Measurements from ENCODE around the gene ARSB.

ARSB gene

DNA sequence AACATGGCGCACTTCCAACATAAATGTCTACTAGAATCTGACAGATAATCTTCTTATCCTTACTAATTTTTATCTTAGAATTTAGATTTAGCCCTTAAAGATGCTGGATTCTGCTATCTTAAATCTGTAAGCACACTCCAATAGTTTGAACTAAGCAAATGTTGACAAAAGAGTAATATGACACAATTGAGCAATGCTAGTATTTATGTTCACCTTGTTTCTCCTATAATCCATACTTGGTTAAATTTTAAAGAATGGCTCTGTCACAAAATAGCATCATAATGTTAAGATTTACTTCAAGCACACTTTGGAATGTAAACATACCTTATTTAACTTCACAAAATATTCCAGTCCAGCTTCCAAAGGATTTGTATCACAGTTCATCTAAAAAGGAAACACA is 38.8 kb upstream of the ARSB start:
- TF ChIP-seq, protein P1, sequence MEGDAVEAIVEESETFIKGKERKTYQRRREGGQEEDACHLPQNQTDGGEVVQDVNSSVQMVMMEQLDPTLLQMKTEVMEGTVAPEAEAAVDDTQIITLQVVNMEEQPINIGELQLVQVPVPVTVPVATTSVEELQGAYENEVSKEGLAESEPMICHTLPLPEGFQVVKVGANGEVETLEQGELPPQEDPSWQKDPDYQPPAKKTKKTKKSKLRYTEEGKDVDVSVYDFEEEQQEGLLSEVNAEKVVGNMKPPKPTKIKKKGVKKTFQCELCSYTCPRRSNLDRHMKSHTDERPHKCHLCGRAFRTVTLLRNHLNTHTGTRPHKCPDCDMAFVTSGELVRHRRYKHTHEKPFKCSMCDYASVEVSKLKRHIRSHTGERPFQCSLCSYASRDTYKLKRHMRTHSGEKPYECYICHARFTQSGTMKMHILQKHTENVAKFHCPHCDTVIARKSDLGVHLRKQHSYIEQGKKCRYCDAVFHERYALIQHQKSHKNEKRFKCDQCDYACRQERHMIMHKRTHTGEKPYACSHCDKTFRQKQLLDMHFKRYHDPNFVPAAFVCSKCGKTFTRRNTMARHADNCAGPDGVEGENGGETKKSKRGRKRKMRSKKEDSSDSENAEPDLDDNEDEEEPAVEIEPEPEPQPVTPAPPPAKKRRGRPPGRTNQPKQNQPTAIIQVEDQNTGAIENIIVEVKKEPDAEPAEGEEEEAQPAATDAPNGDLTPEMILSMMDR (IDR thresholded peaks at IDR 0.05), result no peak
- TF ChIP-seq ZFX (IDR thresholded peaks at IDR 0.05; ENCODE audit: borderline replicate concordance), result no peak

DNA sequence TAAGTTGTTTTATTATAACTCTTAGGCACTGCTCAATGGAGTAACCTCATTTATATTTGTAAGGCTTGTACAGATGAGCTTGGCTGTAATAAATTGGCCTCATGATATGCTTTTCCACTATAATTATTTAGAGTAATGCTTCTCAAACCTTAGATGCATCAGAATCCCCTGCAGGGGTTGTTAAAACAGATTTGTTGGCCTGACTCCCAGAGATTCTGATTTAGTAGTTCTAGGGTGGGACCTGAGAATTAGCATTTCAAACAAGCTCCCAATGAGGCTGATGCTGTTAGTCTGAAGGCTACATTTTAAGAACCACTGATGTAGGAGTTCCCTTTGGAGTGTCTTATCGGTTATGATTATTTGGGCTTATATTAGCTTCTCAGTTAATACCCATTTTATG is 38.2 kb upstream of the ARSB start:
- H3K27ac ChIP-seq, result no peak overlapping the region

More for the DNA sequence above, 38.8 kb upstream of the ARSB start:
- H3K27ac ChIP-seq, result no peak overlapping the region

DNA sequence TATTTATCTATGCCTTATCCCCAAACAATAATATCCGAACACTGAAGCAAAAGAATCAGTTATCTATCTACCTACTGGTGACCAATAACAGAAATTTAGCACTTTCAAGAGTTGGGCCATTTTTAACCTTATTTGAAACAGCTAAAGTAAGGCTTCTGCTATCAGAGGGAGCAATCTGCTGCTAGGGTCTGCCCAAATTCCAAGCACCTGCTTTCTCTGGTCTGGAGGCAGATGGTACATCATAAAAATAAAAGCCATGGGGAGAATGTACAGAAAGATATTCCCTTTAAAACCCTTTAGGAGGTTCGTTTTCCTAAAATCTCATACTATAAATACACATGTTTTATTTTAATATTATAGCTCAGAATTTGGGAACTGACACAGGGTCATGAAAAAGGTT is 37.7 kb upstream of the ARSB start:
- no peak overlapping the region for H3K27ac ChIP-seq
- TF ChIP-seq, protein P1 (IDR thresholded peaks at IDR 0.05), result no peak
- no peak for TF ChIP-seq ZFX (IDR thresholded peaks at IDR 0.05; ENCODE audit: borderline replicate concordance)

More for the DNA sequence above, 38.2 kb upstream of the ARSB start:
- TF ChIP-seq ZFX (IDR thresholded peaks at IDR 0.05; ENCODE audit: borderline replicate concordance), result no peak

DNA sequence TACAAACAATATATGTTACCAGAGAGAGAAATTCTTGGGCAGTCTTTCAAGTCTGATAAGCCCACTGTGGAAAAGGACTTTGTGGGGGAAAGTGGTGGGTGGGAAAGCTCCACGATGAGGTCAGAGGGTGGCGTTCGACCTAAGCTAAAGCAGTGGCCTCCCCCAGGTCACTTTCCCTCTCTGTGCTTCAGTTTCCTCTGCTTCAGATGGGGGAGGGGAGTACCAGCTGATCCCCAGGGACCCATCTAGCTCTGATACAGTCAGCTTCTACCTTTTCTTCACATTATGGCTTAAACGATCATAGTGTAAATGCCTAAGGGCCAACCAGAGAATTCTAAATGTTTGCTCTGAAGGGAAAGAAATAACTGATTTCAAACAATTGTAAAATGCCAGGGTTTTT is 36.6 kb upstream of the ARSB start:
- no peak overlapping the region for H3K27ac ChIP-seq

DNA sequence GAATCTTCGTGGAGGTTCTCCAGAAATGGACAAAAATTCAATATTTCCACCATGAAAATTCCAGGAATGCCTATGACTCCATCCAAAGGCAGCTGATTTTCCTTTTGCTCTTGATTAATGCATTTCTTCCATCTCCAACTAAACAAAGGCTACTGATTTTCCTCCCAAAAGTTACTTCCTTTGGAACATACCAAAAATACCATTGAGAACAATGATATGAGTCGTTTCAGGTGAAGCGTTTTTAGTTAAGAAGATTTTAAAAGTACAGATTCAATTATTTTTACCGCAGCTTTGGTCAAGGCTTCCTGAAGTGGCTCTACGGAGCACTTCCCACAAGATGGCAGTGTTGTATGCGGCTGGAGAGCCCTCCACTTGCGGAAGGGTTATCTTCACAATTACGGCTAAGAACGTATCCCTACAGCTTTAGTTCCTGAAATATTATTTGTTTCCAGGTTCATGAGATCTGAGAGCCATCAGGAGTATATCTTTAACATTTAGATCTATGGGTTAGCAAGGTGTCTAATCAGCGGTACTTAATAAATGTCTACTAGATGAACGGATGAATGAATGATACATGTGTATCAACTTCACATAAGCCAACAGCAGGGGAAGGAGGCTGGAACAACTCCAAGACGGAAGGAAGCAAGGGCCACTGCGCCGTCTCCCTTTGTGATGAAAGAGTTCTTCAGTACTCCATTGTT is 35.9 kb upstream of the ARSB start:
- no peak overlapping the region for H3K27ac ChIP-seq
- no peak for TF ChIP-seq ZFX (IDR thresholded peaks at IDR 0.05; ENCODE audit: borderline replicate concordance)
- TF ChIP-seq, protein P1 (IDR thresholded peaks at IDR 0.05), result peak; percentile 94

More for the DNA sequence above, 36.6 kb upstream of the ARSB start:
- TF ChIP-seq, protein P1 (IDR thresholded peaks at IDR 0.05), result no peak
- no peak for TF ChIP-seq ZFX (IDR thresholded peaks at IDR 0.05; ENCODE audit: borderline replicate concordance)

DNA sequence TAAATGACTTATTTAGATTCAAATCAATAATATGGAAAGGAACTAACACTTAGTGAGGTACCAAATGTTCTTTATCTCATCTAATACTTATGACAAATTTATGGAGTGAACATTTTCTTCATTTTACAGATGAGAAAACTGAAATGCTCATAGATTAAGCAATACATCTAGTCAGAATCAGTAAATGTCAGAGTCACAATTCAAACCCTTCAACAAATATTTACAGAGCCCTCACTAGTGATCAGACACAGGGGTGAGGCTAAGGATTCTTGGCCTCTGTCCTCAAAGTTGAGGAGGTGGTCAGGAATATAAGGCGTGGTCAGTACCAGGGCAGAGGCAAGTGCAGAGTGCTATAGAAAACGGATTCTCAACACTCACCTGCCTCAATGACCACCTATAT is 29.5 kb upstream of the ARSB start:
- TF ChIP-seq ZFX (IDR thresholded peaks at IDR 0.05; ENCODE audit: borderline replicate concordance), result no peak
- TF ChIP-seq, protein P1 (IDR thresholded peaks at IDR 0.05), result no peak

DNA sequence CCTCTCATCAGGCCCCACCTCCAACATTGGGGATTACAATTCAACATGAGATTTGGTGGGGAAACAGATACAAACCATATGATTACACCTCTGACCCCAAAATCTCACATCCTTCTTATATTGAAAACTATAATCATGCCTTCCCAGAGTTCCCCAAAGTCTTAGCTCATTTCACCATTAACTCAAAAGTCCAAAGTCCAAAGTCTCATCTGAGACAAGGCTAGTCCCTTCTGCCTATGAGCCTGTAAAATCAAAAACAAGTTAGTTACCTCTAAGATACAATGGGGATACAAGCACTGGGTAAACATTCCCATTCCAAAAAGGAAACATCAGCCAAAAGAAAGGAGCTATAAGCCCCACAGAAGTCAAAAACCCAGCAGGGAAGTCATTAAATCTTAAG is 26.8 kb upstream of the ARSB start:
- TF ChIP-seq ZFX (IDR thresholded peaks at IDR 0.05; ENCODE audit: borderline replicate concordance), result no peak
- TF ChIP-seq, protein P1 (IDR thresholded peaks at IDR 0.05), result no peak
- no peak overlapping the region for H3K27ac ChIP-seq

More for the DNA sequence above, 29.5 kb upstream of the ARSB start:
- H3K27ac ChIP-seq, result no peak overlapping the region

All from 22Rv1 (cell line).